Prostate gland (tissue), 2 donors: ENCODE results near the gene GOLM1. TPM values are rescaled to one million over a fixed set of nuclear protein-coding genes. Genes with fewer than 3 reads are reported as not detected.

Experiments
- DNase-seq: peaks from one replicate; pipeline ENCODE4 v3.0.0-alpha.2; 2019; ENCODE audit warnings: low spot score
- H3K27ac ChIP-seq, 2 donors: fragments of 200-600 bp; sonication (generic); 2 replicates each; pipeline ENCODE4 v1.5.1; 2017 to 2019
- H3K27me3 ChIP-seq: fragments of 200-600 bp; sonication (generic); replicated peaks from 2 replicates; pipeline ENCODE4 v1.5.1; 2019; ENCODE audit not compliant: insufficient read depth
- H3K36me3 ChIP-seq, 2 donors: fragments of 200-600 bp; sonication (generic); 1 replicate in 1 of 2; 2 replicates in 1 of 2; pipeline versions ENCODE4 v1.5.1 to v1.8.1; 2017 to 2019
- H3K4me1 ChIP-seq: fragments of 200-600 bp; sonication (generic); replicated peaks from 2 replicates; pipeline ENCODE4 v1.5.1; 2019
- H3K4me3 ChIP-seq, 2 donors: fragments of 200-600 bp; sonication (generic); 2 replicates each; pipeline ENCODE4 v1.5.1; 2017 to 2019
- H3K9me3 ChIP-seq: fragments of 200-600 bp; sonication (generic); 2 replicates; pipeline ENCODE4 v1.5.1; 2017
- CTCF ChIP-seq, 4 experiments: fragments of 200-600 bp in 2 of 4; fragments of 450-650 bp in 2 of 4; sonication (generic) in 2 of 4; IDR thresholded peaks; 1 replicate in 3 of 4; 2 replicates in 1 of 4; pipeline ENCODE4 v1.5.1; 2016 to 2019; ENCODE audit warnings: antibody characterized with exemption in 4 of 4, mild to moderate bottlenecking in 2 of 4, moderate library complexity in 2 of 4
- POLR2A ChIP-seq: fragments of 450-650 bp; IDR thresholded peaks from one replicate; pipeline ENCODE4 v1.6.1; 2016; ENCODE audit warnings: antibody characterized with exemption, mild to moderate bottlenecking
- POLR2AphosphoS5 ChIP-seq: sonication (generic); formaldehyde crosslinking; IDR thresholded peaks from one replicate; pipeline ENCODE4 v1.6.1; 2017; ENCODE audit warnings: antibody characterized with exemption
- WGBS: methylation state at CpG from one replicate; pipeline ENCODE4 v1.1.5; 2018; 5-methylcytosine and 5-hydroxymethylcytosine counted together
- intact Hi-C: fragments of 100-400 bp; cut with DNase I; formaldehyde crosslinking; loops from one replicate; pipeline ENCODE4 v1.14.2; 2022
- total RNA-seq, 2 donors: library from RNA; depleted of rRNA; stranded (reverse); fragments of >200 nt; gene quantifications; one replicate each; pipeline ENCODE4 v1.1.0, GENCODE V29; 2016

The GOLM1 gene
- total RNA-seq, 2 donors from 2014 or later, result 53.4 to 162 TPM

GRCh38 chr9:86021166-86021565, 78.2 kb downstream of the GOLM1 start:
- H3K36me3 ChIP-seq, result no peaks in the 10 kb centered on the region
- 54% methylated on average over 6 of the region's 6 CpGs for WGBS
- H3K4me3 ChIP-seq, result no peak overlapping the region
- no peaks in the 10 kb centered on the region for H3K9me3 ChIP-seq
- no peaks in the 10 kb centered on the region for H3K4me1 ChIP-seq
- intact Hi-C loops, result no loop called here
- no peak for TF ChIP-seq CTCF (IDR thresholded peaks at IDR 0.05)
- H3K27ac ChIP-seq, result peak overlapping the region in 1 of 2 donors; percentile 54
- DNase-seq, result no peak
- no peaks in the 10 kb centered on the region for H3K27me3 ChIP-seq

- H3K4me1 ChIP-seq, result no peaks in the 10 kb centered on the region
- no peaks in the 10 kb centered on the region for H3K9me3 ChIP-seq
- H3K4me3 ChIP-seq, result no peak overlapping the region
- no peak for TF ChIP-seq POLR2A
- no peak for TF ChIP-seq CTCF (IDR thresholded peaks at IDR 0.05)
- no peak for TF ChIP-seq POLR2AphosphoS5
- no peak for DNase-seq
- no peaks in the 10 kb centered on the region for H3K27me3 ChIP-seq
- no peaks in the 10 kb centered on the region for H3K36me3 ChIP-seq
- intact Hi-C loops, result no loop called here
- H3K27ac ChIP-seq, result peak overlapping the region in 1 of 2 donors; percentile 54
- 86% methylated on average over 1 of the region's 1 CpG for WGBS
Observed at GRCh38 chr9:86020731-86021130, 78.6 kb downstream of the GOLM1 start.

DNA sequence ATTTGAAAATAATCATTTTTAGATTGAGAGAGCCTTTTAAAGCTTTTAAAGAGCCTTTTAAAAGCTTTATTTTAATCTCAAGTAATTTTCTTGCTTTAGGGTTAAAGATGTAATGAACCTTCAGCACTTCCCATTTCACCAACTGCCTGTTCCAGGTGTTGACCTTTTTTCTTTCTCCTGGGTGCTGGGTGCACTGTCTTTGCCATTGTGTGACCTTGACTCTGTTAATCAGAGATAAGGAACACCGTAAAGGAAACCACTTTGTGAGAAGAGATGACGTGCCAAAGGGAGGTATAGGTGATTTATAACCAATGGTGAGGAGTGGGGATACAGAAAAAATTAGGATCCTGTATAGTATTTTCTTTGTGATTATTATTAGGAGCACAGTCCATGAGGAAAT, 90.2 kb downstream of the GOLM1 start:
- H3K27ac ChIP-seq, result no peak overlapping the region
- no peaks in the 10 kb centered on the region for H3K36me3 ChIP-seq
- H3K4me3 ChIP-seq, result no peak overlapping the region
- H3K9me3 ChIP-seq, result no peaks in the 10 kb centered on the region
- no peaks in the 10 kb centered on the region for H3K4me1 ChIP-seq
- intact Hi-C loops, result no loop called here
- TF ChIP-seq CTCF (IDR thresholded peaks at IDR 0.05) (no peak), POLR2AphosphoS5 (no peak), POLR2A (no peak)
- no peaks in the 10 kb centered on the region for H3K27me3 ChIP-seq
- WGBS, result 70% methylated on average over 2 of the region's 2 CpGs
- no peak for DNase-seq

GRCh38 chr9:86005253-86005775, 94.0 kb downstream of the GOLM1 start:
- no peak for DNase-seq
- TF ChIP-seq POLR2A (no peak), POLR2AphosphoS5 (no peak), CTCF (IDR thresholded peaks at IDR 0.05) (no peak)
- no peak overlapping the region for H3K27ac ChIP-seq
- no peaks in the 10 kb centered on the region for H3K4me1 ChIP-seq
- H3K4me3 ChIP-seq, result no peak overlapping the region
- H3K27me3 ChIP-seq, result no peaks in the 10 kb centered on the region
- H3K36me3 ChIP-seq, result no peaks in the 10 kb centered on the region
- H3K9me3 ChIP-seq, result no peaks in the 10 kb centered on the region
- 97% methylated on average over 1 of the region's 1 CpG for WGBS
- intact Hi-C loops, result no loop called here

GRCh38 chr9:85995599-85995998, 103.8 kb downstream of the GOLM1 start:
- H3K4me1 ChIP-seq, result no peaks in the 10 kb centered on the region
- no peaks in the 10 kb centered on the region for H3K36me3 ChIP-seq
- H3K27ac ChIP-seq, result no peak overlapping the region
- DNase-seq, result no peak
- no peaks in the 10 kb centered on the region for H3K9me3 ChIP-seq
- TF ChIP-seq POLR2AphosphoS5 (no peak), POLR2A (no peak), CTCF (IDR thresholded peaks at IDR 0.05) (no peak)
- 89% methylated on average over 1 of the region's 1 CpG for WGBS
- H3K27me3 ChIP-seq, result no peaks in the 10 kb centered on the region
- intact Hi-C loops, result no loop called here
- H3K4me3 ChIP-seq, result no peak overlapping the region
